Measurements from ENCODE around the gene NKX2-1.
"Not testable (repeated sequence)": the region's sequence is repeated elsewhere in the genome, so short reads cannot be mapped to it uniquely, and the experiment has no call there.

The NKX2-1 gene

GRCh38 chr14:36519431-36520321 lies at the start of gene NKX2-1:
Gene NKX2-1 (minus strand): TSS chr14:36520232. CDS start chr14:36520129, 103 bp downstream.
- no peak for DNase-seq (ENCODE audit: low read depth, low spot score)

- no peak for DNase-seq (ENCODE audit: low read depth, low spot score)
Observed at GRCh38 chr14:36556811-36557433, 36.9 kb upstream of the NKX2-1 start.

GRCh38 chr14:36555998-36556743 lies 36.1 kb upstream of the NKX2-1 start:
- DNase-seq (ENCODE audit: low read depth, low spot score), result no peak

GRCh38 chr14:36553656-36554260 lies 33.7 kb upstream of the NKX2-1 start:
- DNase-seq (ENCODE audit: low read depth, low spot score), result no peak

- no peak for DNase-seq (ENCODE audit: low read depth, low spot score)
Observed at GRCh38 chr14:36550899-36551298, 30.9 kb upstream of the NKX2-1 start.

- DNase-seq (ENCODE audit: low read depth, low spot score), result not testable (repeated sequence)
Observed at GRCh38 chr14:36544280-36544679, 24.2 kb upstream of the NKX2-1 start.

GRCh38 chr14:36538051-36538450 lies 18.0 kb upstream of the NKX2-1 start:
- DNase-seq (ENCODE audit: low read depth, low spot score), result no peak

- no peak for DNase-seq (ENCODE audit: low read depth, low spot score)
Observed at GRCh38 chr14:36529062-36529461, 9.0 kb upstream of the NKX2-1 start.

GRCh38 chr14:36525746-36526099 lies 5.7 kb upstream of the NKX2-1 start:
- no peak for DNase-seq (ENCODE audit: low read depth, low spot score)

- DNase-seq (ENCODE audit: low read depth, low spot score), result no peak
Observed at GRCh38 chr14:36524874-36525745, 5.1 kb upstream of the NKX2-1 start.

- no peak for DNase-seq (ENCODE audit: low read depth, low spot score)
Observed at GRCh38 chr14:36524220-36524837, 4.3 kb upstream of the NKX2-1 start.

GRCh38 chr14:36522972-36523715 lies 3.1 kb upstream of the NKX2-1 start:
- DNase-seq (ENCODE audit: low read depth, low spot score), result no peak

GRCh38 chr14:36522347-36522971 lies 2.4 kb upstream of the NKX2-1 start:
- no peak for DNase-seq (ENCODE audit: low read depth, low spot score)

- no peak for DNase-seq (ENCODE audit: low read depth, low spot score)
Observed at GRCh38 chr14:36521598-36522345, 1.7 kb upstream of the NKX2-1 start.

- no peak for DNase-seq (ENCODE audit: low read depth, low spot score)
Observed at GRCh38 chr14:36520601-36521525, 831 bp upstream of the NKX2-1 start.

GRCh38 chr14:36518586-36519430 lies 1.2 kb downstream of the NKX2-1 start:
- no peak for DNase-seq (ENCODE audit: low read depth, low spot score)

All from brain pericyte (primary cell).